HepG2 (cell line): ENCODE results near the gene ETV6. TPM values are rescaled to one million over a fixed set of nuclear protein-coding genes. Genes with fewer than 3 reads are reported as not detected.

ENCODE experiments used
- ATAC-seq: fragments of 200-7000 bp; cut with Tn5 transposase; 3 replicates; pipeline ENCODE4 v1.9.1; 2020; ENCODE audit warnings: mild to moderate bottlenecking, moderate library complexity
- BruUV-seq: library from RNA; stranded (reverse); fragments of 400-500 nt; replicated peaks from 2 replicates; lab custom pipeline; 2021; lab: Mats Ljungman, UMichigan
- CTCF ChIA-PET: fragments of 300-600 bp; formaldehyde crosslinking; extraction: SDS; loops from one replicate; lab custom pipeline; 2021; ENCODE audit warnings: low total read pairs, inconsistent platforms, low intra/inter-chr PET ratio; lab: Yijun Ruan, JAX
- POLR2A ChIA-PET: fragments of 350-600 bp; sonication (Branson Sonifier 250); formaldehyde crosslinking; loops from one replicate; lab custom pipeline; 2020; ENCODE audit warnings: antibody characterized with exemption, inconsistent platforms; lab: Yijun Ruan, JAX
- DNase-seq: peaks from one replicate; pipeline ENCODE4 v3.0.0-alpha.2; 2015; ENCODE audit warnings: low spot score
- FAIRE-seq: peaks from 3 replicates; lab custom pipeline; 2011; peaks lifted over from hg19 to GRCh38; lab: Jason Lieb, UNC
- H2AFZ ChIP-seq: one replicate; pipeline ENCODE4 v1.6.1; 2011; ENCODE audit warnings: low read length, inconsistent platforms
- H3K27ac ChIP-seq: fragments of 300-600 bp; 3 replicates; pipeline ENCODE4 v1.8.0; 2011; ENCODE audit warnings: mixed run types, mild to moderate bottlenecking, mixed read lengths, low read length, inconsistent platforms; ENCODE audit not compliant: insufficient read depth; ENCODE audit errors: extremely low read length
- H3K27me3 ChIP-seq, 2 experiments: fragments of 200-600 bp in 1 of 2; 2 replicates in 1 of 2; 3 replicates in 1 of 2; pipeline versions ENCODE4 v1.6.0 to v1.8.0; 2011; ENCODE audit warnings: low read length in 2 of 2, mild to moderate bottlenecking in 2 of 2, moderate library complexity in 2 of 2, inconsistent platforms in 1 of 2; ENCODE audit not compliant: insufficient read depth in 2 of 2, control insufficient read depth in 1 of 2
- H3K36me3 ChIP-seq, 2 experiments: fragments of 200-600 bp in 1 of 2; replicated peaks in 1 of 2; 2 replicates in 1 of 2; 3 replicates in 1 of 2; pipeline versions ENCODE4 v1.5.1 to v1.8.0; 2011; ENCODE audit warnings: low read length in 2 of 2, inconsistent platforms in 1 of 2; ENCODE audit not compliant: insufficient read depth in 2 of 2, control insufficient read depth in 1 of 2
- H3K4me1 ChIP-seq: 2 replicates; pipeline ENCODE4 v1.5.1; 2012; ENCODE audit warnings: low read length, inconsistent platforms; ENCODE audit not compliant: insufficient read depth
- H3K4me2 ChIP-seq: 2 replicates; pipeline ENCODE4 v1.6.0; 2011; ENCODE audit warnings: low read depth, low read length, inconsistent platforms
- H3K4me3 ChIP-seq, 3 experiments: fragments of 200-600 bp in 1 of 3; sonication (generic), shearing (Covaris generic) in 1 of 3; replicated peaks in 1 of 3; 2 replicates each; pipeline ENCODE4 v1.5.1; 2011 to 2016; ENCODE audit warnings: low read length in 3 of 3, inconsistent platforms in 2 of 3, low read depth in 2 of 3, mild to moderate bottlenecking in 2 of 3, control low read depth in 1 of 3, mixed read lengths in 1 of 3; ENCODE audit not compliant: insufficient read depth in 1 of 3
- H3K79me2 ChIP-seq: one replicate; pipeline ENCODE4 v1.6.1; 2011; ENCODE audit warnings: low read length, inconsistent platforms; ENCODE audit not compliant: insufficient read depth
- H3K9ac ChIP-seq: 2 replicates; pipeline ENCODE4 v1.6.0; 2011; ENCODE audit warnings: mild to moderate bottlenecking, low read depth, low read length, inconsistent platforms; ENCODE audit not compliant: insufficient read depth
- H3K9me3 ChIP-seq: 2 replicates; pipeline ENCODE4 v1.5.1; 2012; ENCODE audit warnings: mild to moderate bottlenecking, low read length
- H4K20me1 ChIP-seq: 2 replicates; pipeline ENCODE4 v1.6.0; 2011; ENCODE audit warnings: inconsistent platforms, mild to moderate bottlenecking, low read length, moderate library complexity; ENCODE audit not compliant: insufficient read depth
- AHR ChIP-seq: IDR thresholded peaks from 2 replicates; pipeline ENCODE4 v1.6.1; 2018; ENCODE audit warnings: missing genetic modification reagents, missing compliant biosample characterization
- ARNT2 ChIP-seq: sonication (generic); formaldehyde crosslinking; IDR thresholded peaks from 2 replicates; pipeline ENCODE4 v1.8.0; 2022; ENCODE audit warnings: mild to moderate bottlenecking, low read depth, missing genetic modification reagents, moderate library complexity
- ATF1 ChIP-seq: IDR thresholded peaks from 2 replicates; pipeline ENCODE4 v1.6.1; 2016; ENCODE audit warnings: mild to moderate bottlenecking, control low read depth
- CAMTA2 ChIP-seq: sonication (generic); formaldehyde crosslinking; IDR thresholded peaks from 2 replicates; pipeline ENCODE4 v1.4.0; 2020; ENCODE audit warnings: mild to moderate bottlenecking, missing genetic modification reagents, borderline replicate concordance
- FOSL1 ChIP-seq: sonication (generic); formaldehyde crosslinking; IDR thresholded peaks from 2 replicates; pipeline ENCODE4 v1.9.0; 2021; ENCODE audit warnings: missing genetic modification reagents, borderline replicate concordance
- FOXC1 ChIP-seq: sonication (generic); formaldehyde crosslinking; IDR thresholded peaks from 2 replicates; pipeline ENCODE4 v1.8.0; 2022; ENCODE audit warnings: mild to moderate bottlenecking, missing genetic modification reagents, borderline replicate concordance
- FOXO1 ChIP-seq: sonication (generic); formaldehyde crosslinking; IDR thresholded peaks from 2 replicates; pipeline ENCODE4 v1.4.0; 2020; ENCODE audit warnings: missing genetic modification reagents
- GTF2F1 ChIP-seq: fragments of 150-350 bp; IDR thresholded peaks from 2 replicates; pipeline ENCODE4 v1.6.1; 2014; ENCODE audit warnings: low read length
- KLF12 ChIP-seq: sonication (generic); formaldehyde crosslinking; IDR thresholded peaks from 2 replicates; pipeline ENCODE4 v1.4.0; 2020; ENCODE audit warnings: missing genetic modification reagents, borderline replicate concordance
- RFX5 ChIP-seq: IDR thresholded peaks from 2 replicates; pipeline ENCODE4 v1.6.1; 2011; ENCODE audit warnings: low read depth, low read length, improper control_type of control experiment
- ZNF121 ChIP-seq: sonication (generic); formaldehyde crosslinking; IDR thresholded peaks from 2 replicates; pipeline ENCODE4 v1.5.0; 2020; ENCODE audit warnings: mild to moderate bottlenecking, missing genetic modification reagents
- ZNF432 ChIP-seq: sonication (generic); formaldehyde crosslinking; IDR thresholded peaks from 2 replicates; pipeline ENCODE4 v1.5.0; 2020; ENCODE audit warnings: missing genetic modification reagents, mild to moderate bottlenecking, borderline replicate concordance
- WGBS: methylation state at CpG from one replicate; pipeline ENCODE4 v1.1.6; 2017; ENCODE audit warnings: low lambda C conversion rate; 5-methylcytosine and 5-hydroxymethylcytosine counted together
- in situ Hi-C: cut with HindIII; loops from 2 replicates; pipeline ENCODE4 v1.10.0; 2017; ENCODE audit warnings: low pct_unique_long_range_greater_than_20kb; ENCODE audit not compliant: extremely low pct_ligation_motif_present
- intact Hi-C: fragments of 100-400 bp; cut with micrococcal nuclease; formaldehyde crosslinking; loops from one replicate; pipeline ENCODE4 v1.10.0; 2022; ENCODE audit not compliant: unreplicated experiment
- polyA plus RNA-seq, 8 experiments: library from polyadenylated mRNA; depleted of rRNA in 3 of 8; stranded (reverse) in 7 of 8; unstranded in 1 of 8; fragments of >200 nt; fragmentation: Illumina TruSeq in 4 of 8; extraction: Trizol in 4 of 8; gene quantifications; 2 replicates each; pipeline versions ENCODE4 v1.2.1 to v1.2.3, GENCODE V29; 2011 to 2016; ENCODE audit warnings: low read depth in 4 of 8, missing spikeins in 1 of 8, mixed read lengths in 1 of 8; ENCODE audit not compliant: insufficient read depth in 1 of 8
- total RNA-seq, 5 experiments: library from RNA; depleted of rRNA; stranded (reverse); fragments of >200 nt; fragmentation: Illumina TruSeq; extraction: Trizol; gene quantifications; 2 replicates each; pipeline ENCODE4 v1.2.3, GENCODE V29; 2016; ENCODE audit warnings: low read depth in 1 of 5
- TF ChIP-seq, protein P1 (sequence below): sonication (generic); formaldehyde crosslinking; IDR thresholded peaks from 2 replicates; pipeline ENCODE4 v1.4.0; 2020; ENCODE audit warnings: mild to moderate bottlenecking, missing genetic modification reagents
- TF ChIP-seq, protein P2 (sequence below): sonication (generic); formaldehyde crosslinking; IDR thresholded peaks from 2 replicates; pipeline ENCODE4 v1.5.0; 2020; ENCODE audit warnings: mild to moderate bottlenecking, missing genetic modification reagents
- TF ChIP-seq, protein P3 (sequence below): IDR thresholded peaks from 2 replicates; pipeline ENCODE4 v1.4.0; 2020; ENCODE audit warnings: mild to moderate bottlenecking, missing genetic modification reagents
- TF ChIP-seq, protein P4 (sequence below): sonication (generic); formaldehyde crosslinking; IDR thresholded peaks from 2 replicates; pipeline ENCODE4 v1.4.0; 2020; ENCODE audit warnings: missing genetic modification reagents

Gene ETV6
- total and polyA plus RNA-seq, 2 of the 13 experiments (the other 11 are each of a cell fraction or from before 2014, with no cell fraction given): 2.2 to 3.0 TPM

DNA sequence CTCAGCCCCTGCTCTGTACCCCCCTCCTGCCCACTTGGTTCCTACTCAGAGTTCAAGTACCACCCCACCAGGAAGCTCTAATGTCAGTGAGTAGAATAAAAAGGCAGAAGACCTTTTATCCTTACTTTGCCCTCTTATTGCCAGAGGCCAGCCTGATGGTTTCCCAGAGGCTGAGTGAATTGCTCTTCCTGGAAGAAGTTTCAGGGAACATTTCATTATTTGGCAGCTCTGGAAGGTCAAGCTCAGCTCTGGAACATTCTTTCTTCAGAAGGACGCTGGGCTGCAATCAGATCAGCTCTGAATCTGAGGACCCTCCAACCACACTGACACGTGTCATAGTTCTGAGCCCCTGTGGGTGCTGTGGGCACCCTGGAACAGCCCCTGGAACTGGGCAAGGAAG is 188.9 kb downstream of the ETV6 start:
- ChIA-PET POLR2A (no interaction called here), CTCF (no interaction called here)
- in situ Hi-C loops: no loop called here
- Histone ChIP-seq H3K36me3 (no peaks in the 10 kb centered on the region; a peak in 1 of 5 replicates), H3K27ac (no peak overlapping the region), H3K9ac (no peak overlapping the region), H3K27me3 (no peaks in the 10 kb centered on the region), H3K9me3 (no peaks in the 10 kb centered on the region), H2AFZ (no peak overlapping the region), H3K4me3 (no peak overlapping the region), H3K4me1 (peaks cover 15% of the 10 kb centered on the region; the same call in 1 of the 2 replicates), H4K20me1 (no peaks in the 10 kb centered on the region), H3K4me2 (no peak overlapping the region), H3K79me2 (no peaks in the 10 kb centered on the region)
- DNase-seq (no peak), ATAC-seq (no peak), FAIRE-seq (no peak)
- no CpG with 5 or more reads among the region's 2 CpGs for WGBS
- intact Hi-C loops: no loop called here
- BruUV-seq: no TSS peak
- TF ChIP-seq KLF12 (CRISPR knock-in tag) (no peak), AHR (no peak), CAMTA2 (CRISPR knock-in tag) (no peak), ARNT2 (CRISPR knock-in tag) (no peak), ATF1 (CRISPR knock-in tag) (no peak), RFX5 (no peak), FOXO1 (CRISPR knock-in tag) (no peak), FOSL1 (CRISPR knock-in tag) (no peak), ZNF121 (no peak), ZNF432 (CRISPR knock-in tag) (no peak), GTF2F1 (no peak), FOXC1 (CRISPR knock-in tag) (no peak)
- TF ChIP-seq, protein P1, sequence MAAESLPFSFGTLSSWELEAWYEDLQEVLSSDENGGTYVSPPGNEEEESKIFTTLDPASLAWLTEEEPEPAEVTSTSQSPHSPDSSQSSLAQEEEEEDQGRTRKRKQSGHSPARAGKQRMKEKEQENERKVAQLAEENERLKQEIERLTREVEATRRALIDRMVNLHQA (CRISPR knock-in tag): no peak
- TF ChIP-seq, protein P2, sequence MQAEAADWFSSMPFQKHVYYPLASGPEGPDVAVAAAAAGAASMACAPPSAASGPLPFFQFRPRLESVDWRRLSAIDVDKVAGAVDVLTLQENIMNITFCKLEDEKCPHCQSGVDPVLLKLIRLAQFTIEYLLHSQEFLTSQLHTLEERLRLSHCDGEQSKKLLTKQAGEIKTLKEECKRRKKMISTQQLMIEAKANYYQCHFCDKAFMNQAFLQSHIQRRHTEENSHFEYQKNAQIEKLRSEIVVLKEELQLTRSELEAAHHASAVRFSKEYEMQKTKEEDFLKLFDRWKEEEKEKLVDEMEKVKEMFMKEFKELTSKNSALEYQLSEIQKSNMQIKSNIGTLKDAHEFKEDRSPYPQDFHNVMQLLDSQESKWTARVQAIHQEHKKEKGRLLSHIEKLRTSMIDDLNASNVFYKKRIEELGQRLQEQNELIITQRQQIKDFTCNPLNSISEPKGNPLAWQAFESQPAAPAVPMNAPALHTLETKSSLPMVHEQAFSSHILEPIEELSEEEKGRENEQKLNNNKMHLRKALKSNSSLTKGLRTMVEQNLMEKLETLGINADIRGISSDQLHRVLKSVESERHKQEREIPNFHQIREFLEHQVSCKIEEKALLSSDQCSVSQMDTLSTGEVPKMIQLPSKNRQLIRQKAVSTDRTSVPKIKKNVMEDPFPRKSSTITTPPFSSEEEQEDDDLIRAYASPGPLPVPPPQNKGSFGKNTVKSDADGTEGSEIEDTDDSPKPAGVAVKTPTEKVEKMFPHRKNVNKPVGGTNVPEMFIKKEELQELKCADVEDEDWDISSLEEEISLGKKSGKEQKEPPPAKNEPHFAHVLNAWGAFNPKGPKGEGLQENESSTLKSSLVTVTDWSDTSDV (CRISPR knock-in tag): no peak
- TF ChIP-seq, protein P3, sequence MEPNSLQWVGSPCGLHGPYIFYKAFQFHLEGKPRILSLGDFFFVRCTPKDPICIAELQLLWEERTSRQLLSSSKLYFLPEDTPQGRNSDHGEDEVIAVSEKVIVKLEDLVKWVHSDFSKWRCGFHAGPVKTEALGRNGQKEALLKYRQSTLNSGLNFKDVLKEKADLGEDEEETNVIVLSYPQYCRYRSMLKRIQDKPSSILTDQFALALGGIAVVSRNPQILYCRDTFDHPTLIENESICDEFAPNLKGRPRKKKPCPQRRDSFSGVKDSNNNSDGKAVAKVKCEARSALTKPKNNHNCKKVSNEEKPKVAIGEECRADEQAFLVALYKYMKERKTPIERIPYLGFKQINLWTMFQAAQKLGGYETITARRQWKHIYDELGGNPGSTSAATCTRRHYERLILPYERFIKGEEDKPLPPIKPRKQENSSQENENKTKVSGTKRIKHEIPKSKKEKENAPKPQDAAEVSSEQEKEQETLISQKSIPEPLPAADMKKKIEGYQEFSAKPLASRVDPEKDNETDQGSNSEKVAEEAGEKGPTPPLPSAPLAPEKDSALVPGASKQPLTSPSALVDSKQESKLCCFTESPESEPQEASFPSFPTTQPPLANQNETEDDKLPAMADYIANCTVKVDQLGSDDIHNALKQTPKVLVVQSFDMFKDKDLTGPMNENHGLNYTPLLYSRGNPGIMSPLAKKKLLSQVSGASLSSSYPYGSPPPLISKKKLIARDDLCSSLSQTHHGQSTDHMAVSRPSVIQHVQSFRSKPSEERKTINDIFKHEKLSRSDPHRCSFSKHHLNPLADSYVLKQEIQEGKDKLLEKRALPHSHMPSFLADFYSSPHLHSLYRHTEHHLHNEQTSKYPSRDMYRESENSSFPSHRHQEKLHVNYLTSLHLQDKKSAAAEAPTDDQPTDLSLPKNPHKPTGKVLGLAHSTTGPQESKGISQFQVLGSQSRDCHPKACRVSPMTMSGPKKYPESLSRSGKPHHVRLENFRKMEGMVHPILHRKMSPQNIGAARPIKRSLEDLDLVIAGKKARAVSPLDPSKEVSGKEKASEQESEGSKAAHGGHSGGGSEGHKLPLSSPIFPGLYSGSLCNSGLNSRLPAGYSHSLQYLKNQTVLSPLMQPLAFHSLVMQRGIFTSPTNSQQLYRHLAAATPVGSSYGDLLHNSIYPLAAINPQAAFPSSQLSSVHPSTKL (CRISPR knock-in tag): no peak
- TF ChIP-seq, protein P4, sequence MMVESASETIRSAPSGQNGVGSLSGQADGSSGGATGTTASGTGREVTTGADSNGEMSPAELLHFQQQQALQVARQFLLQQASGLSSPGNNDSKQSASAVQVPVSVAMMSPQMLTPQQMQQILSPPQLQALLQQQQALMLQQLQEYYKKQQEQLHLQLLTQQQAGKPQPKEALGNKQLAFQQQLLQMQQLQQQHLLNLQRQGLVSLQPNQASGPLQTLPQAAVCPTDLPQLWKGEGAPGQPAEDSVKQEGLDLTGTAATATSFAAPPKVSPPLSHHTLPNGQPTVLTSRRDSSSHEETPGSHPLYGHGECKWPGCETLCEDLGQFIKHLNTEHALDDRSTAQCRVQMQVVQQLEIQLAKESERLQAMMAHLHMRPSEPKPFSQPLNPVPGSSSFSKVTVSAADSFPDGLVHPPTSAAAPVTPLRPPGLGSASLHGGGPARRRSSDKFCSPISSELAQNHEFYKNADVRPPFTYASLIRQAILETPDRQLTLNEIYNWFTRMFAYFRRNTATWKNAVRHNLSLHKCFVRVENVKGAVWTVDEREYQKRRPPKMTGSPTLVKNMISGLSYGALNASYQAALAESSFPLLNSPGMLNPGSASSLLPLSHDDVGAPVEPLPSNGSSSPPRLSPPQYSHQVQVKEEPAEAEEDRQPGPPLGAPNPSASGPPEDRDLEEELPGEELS (CRISPR knock-in tag): no peak
